AG04450 (cell line): ENCODE data around the gene NFKB2. TPM values are rescaled to one million over a fixed set of nuclear protein-coding genes. Genes with fewer than 3 reads are reported as not detected.
A peak's percentile ranks its signal among the peaks of the same experiment; 100 is the strongest.

Experiments used
- CTCF ChIA-PET: fragments of 300-600, 350-600 bp; formaldehyde crosslinking; extraction: SDS; loops from one replicate; lab custom pipeline; 2022; ENCODE audit warnings: antibody characterized with exemption, inconsistent platforms; lab: Charles Lee
- POLR2A ChIA-PET: fragments of 350-600 bp; formaldehyde crosslinking; extraction: SDS; loops from one replicate; lab custom pipeline; 2021; ENCODE audit warnings: antibody characterized with exemption, inconsistent platforms; lab: Yijun Ruan, JAX
- DNase-seq: peaks from one replicate; pipeline ENCODE4 v3.0.0-alpha.2; 2011; ENCODE audit warnings: low read depth, low spot score
- H3K27ac ChIP-seq: one replicate; pipeline ENCODE4 v1.5.1; 2012; ENCODE audit warnings: low read depth, low read length, control low read depth
- H3K27me3 ChIP-seq: one replicate; pipeline ENCODE4 v1.6.0; 2012; ENCODE audit warnings: low read length; ENCODE audit not compliant: control insufficient read depth, insufficient read depth
- H3K4me3 ChIP-seq: 2 replicates; pipeline ENCODE4 v1.5.1; 2011; ENCODE audit warnings: mild to moderate bottlenecking, low read depth, low read length, control low read depth
- H3K9me3 ChIP-seq: 2 replicates; pipeline ENCODE4 v1.5.1; 2012; ENCODE audit warnings: low read length; ENCODE audit not compliant: control insufficient read depth, insufficient read depth
- polyA plus RNA-seq: library from polyadenylated mRNA; depleted of rRNA; stranded (reverse); fragments of >200 nt; gene quantifications from 2 replicates; pipeline ENCODE4 v1.2.3, GENCODE V29; 2011
- TF ChIP-seq, protein P1 (sequence below): IDR thresholded peaks from 2 replicates; pipeline ENCODE4 v1.5.1; 2011; ENCODE audit warnings: low read depth, low read length, control low read depth, inconsistent platforms

Gene NFKB2
- polyA plus RNA-seq, 1 experiment = 26.1 TPM

DNA sequence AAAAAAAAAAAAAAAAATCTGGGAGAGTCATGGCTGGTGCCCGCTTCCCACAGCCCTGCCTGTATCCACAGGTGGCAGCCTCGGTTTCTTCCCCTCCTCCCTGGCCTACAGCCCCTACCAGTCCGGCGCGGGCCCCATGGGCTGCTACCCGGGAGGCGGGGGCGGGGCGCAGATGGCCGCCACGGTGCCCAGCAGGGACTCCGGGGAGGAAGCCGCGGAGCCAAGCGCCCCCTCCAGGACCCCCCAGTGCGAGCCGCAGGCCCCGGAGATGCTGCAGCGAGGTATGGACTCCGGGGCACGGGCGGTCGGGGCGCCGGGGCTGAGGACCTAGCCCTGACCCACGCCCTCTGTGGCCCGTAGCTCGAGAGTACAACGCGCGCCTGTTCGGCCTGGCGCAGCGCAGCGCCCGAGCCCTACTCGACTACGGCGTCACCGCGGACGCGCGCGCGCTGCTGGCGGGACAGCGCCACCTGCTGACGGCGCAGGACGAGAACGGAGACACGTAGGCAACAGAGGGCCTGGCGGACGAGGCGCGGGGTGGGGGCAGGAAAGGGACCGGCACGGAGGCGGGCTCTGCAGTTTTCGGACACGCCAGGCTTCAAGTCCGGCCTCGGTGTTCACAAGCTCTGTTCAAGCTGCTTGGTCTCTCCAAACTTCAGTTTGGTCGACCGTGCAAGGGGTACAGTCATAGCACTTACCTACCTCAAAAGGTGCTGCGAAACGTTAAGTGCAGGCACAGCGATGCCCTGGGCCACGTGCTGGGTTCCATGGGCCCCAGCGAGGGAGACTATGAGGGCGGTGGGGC lies 3.9 kb downstream of the NFKB2 start:
- H3K27ac ChIP-seq = peak overlapping the region; percentile 47
- H3K27me3 ChIP-seq = no peaks in the 10 kb centered on the region
- ChIA-PET POLR2A (interaction anchor here (0.6 to 1.1 kb wide), 2 partner anchors 80 to 175 kb away, joined by 3 read pairs; no protein-coding TSS in a partner anchor), CTCF (interaction anchor here (0.5 to 4.2 kb wide), 38 partner anchors 8 to 330 kb away, joined by 3 to 33 read pairs (median 3); partner anchors contain the start of genes ACTR1A, C10orf95, ELOVL3 and FBXL15)
- peak overlapping the region; percentile 50 for H3K4me3 ChIP-seq
- TF ChIP-seq, protein P1, sequence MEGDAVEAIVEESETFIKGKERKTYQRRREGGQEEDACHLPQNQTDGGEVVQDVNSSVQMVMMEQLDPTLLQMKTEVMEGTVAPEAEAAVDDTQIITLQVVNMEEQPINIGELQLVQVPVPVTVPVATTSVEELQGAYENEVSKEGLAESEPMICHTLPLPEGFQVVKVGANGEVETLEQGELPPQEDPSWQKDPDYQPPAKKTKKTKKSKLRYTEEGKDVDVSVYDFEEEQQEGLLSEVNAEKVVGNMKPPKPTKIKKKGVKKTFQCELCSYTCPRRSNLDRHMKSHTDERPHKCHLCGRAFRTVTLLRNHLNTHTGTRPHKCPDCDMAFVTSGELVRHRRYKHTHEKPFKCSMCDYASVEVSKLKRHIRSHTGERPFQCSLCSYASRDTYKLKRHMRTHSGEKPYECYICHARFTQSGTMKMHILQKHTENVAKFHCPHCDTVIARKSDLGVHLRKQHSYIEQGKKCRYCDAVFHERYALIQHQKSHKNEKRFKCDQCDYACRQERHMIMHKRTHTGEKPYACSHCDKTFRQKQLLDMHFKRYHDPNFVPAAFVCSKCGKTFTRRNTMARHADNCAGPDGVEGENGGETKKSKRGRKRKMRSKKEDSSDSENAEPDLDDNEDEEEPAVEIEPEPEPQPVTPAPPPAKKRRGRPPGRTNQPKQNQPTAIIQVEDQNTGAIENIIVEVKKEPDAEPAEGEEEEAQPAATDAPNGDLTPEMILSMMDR = peak; percentile 78
- no peaks in the 10 kb centered on the region; the same call in 1 of the 2 replicates for H3K9me3 ChIP-seq
- DNase-seq = peak; percentile 59

DNA sequence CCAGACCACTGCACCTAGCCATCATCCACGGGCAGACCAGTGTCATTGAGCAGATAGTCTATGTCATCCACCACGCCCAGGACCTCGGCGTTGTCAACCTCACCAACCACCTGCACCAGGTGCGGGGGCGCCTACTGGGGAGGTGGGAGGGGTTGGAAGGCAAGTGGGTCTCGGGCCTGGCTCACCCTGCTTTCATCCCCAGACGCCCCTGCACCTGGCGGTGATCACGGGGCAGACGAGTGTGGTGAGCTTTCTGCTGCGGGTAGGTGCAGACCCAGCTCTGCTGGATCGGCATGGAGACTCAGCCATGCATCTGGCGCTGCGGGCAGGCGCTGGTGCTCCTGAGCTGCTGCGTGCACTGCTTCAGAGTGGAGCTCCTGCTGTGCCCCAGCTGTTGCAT lies 4.6 kb downstream of the NFKB2 start:
- Histone ChIP-seq H3K4me3 (no peak overlapping the region), H3K9me3 (no peaks in the 10 kb centered on the region; the same call in 1 of the 2 replicates), H3K27me3 (no peaks in the 10 kb centered on the region), H3K27ac (no peak overlapping the region)
- no peak for DNase-seq
- TF ChIP-seq, protein P1 = no peak
- ChIA-PET POLR2A (interaction anchor here (1.1 kb wide), 1 partner anchor 79 kb away, joined by 3 read pairs; no protein-coding TSS in a partner anchor), CTCF (interaction anchor here (0.6 to 4.2 kb wide), 26 partner anchors 8 to 276 kb away, joined by 3 to 33 read pairs (median 3); partner anchors contain the start of genes ACTR1A, C10orf95, ELOVL3 and FBXL15)

DNA sequence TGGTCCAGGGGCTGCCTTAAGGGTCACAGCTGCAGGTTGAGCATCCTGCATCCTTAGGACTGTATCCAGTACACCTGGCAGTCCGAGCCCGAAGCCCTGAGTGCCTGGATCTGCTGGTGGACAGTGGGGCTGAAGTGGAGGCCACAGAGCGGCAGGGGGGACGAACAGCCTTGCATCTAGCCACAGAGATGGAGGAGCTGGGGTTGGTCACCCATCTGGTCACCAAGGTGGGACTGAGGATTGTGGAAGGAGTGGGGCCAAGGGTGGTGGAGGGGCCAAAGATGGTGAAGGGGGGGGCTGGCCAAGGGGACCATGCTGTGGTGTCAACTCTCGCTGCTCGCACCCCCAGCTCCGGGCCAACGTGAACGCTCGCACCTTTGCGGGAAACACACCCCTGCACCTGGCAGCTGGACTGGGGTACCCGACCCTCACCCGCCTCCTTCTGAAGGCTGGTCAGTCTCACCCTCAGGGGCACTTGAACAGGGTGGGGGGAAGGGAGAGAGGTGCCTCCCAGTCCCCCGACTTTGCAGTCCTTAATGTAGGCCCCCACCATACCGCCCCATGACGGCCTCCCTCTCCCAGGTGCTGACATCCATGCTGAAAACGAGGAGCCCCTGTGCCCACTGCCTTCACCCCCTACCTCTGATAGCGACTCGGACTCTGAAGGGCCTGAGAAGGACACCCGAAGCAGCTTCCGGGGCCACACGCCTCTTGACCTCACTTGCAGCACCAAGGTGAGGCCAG lies 5.3 kb downstream of the NFKB2 start:
- TF ChIP-seq, protein P1 = no peak
- H3K27ac ChIP-seq = peak overlapping the region; percentile 21
- H3K4me3 ChIP-seq = no peak overlapping the region
- ChIA-PET CTCF (interaction anchor here (0.8 to 4.2 kb wide), 10 partner anchors 10 to 242 kb away, joined by 3 to 33 read pairs (median 12); partner anchors contain the start of genes ELOVL3 and FBXL15), POLR2A (interaction anchor here (0.6 kb wide), 1 partner anchor 140 kb away, joined by 15 read pairs; no protein-coding TSS in a partner anchor)
- no peaks in the 10 kb centered on the region; the same call in 1 of the 2 replicates for H3K9me3 ChIP-seq
- no peak for DNase-seq
- no peaks in the 10 kb centered on the region for H3K27me3 ChIP-seq

DNA sequence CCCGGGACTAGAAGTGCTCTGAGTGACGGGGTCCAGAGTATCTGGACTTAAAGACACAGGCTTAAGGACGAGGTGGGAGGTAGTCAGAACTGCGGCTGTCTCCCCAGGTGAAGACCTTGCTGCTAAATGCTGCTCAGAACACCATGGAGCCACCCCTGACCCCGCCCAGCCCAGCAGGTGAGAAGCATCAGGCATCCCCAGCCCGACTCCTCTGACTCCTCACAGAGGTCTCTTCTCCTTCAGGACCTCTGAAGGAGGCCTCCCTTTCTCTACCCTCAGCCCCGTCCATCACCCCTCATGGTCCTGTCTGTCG lies 5.8 kb downstream of the NFKB2 start:
- CTCF ChIA-PET = interaction anchor here (0.8 to 4.2 kb wide), 4 partner anchors 16 to 174 kb away, joined by 3 to 33 read pairs (median 12); partner anchors contain the start of genes ELOVL3 and FBXL15
- no peaks in the 10 kb centered on the region; the same call in 1 of the 2 replicates for H3K9me3 ChIP-seq
- DNase-seq = no peak
- TF ChIP-seq, protein P1 = no peak
- H3K27ac ChIP-seq = peak overlapping the region; percentile 21
- no peaks in the 10 kb centered on the region for H3K27me3 ChIP-seq
- no peak overlapping the region for H3K4me3 ChIP-seq
- POLR2A ChIA-PET = interaction anchor here (0.6 kb wide), 1 partner anchor 140 kb away, joined by 15 read pairs; no protein-coding TSS in a partner anchor
